Measurements from ENCODE around the gene PCCA.
"Not testable (repeated sequence)": the region's sequence is repeated elsewhere in the genome, so short reads cannot be mapped to it uniquely, and the experiment has no call there.

Gene PCCA

GRCh38 chr13:100090861-100091260 is 2.0 kb downstream of the PCCA start:
- no peaks in the 10 kb centered on the region for H3K9me3 ChIP-seq
- TF ChIP-seq, protein P1, sequence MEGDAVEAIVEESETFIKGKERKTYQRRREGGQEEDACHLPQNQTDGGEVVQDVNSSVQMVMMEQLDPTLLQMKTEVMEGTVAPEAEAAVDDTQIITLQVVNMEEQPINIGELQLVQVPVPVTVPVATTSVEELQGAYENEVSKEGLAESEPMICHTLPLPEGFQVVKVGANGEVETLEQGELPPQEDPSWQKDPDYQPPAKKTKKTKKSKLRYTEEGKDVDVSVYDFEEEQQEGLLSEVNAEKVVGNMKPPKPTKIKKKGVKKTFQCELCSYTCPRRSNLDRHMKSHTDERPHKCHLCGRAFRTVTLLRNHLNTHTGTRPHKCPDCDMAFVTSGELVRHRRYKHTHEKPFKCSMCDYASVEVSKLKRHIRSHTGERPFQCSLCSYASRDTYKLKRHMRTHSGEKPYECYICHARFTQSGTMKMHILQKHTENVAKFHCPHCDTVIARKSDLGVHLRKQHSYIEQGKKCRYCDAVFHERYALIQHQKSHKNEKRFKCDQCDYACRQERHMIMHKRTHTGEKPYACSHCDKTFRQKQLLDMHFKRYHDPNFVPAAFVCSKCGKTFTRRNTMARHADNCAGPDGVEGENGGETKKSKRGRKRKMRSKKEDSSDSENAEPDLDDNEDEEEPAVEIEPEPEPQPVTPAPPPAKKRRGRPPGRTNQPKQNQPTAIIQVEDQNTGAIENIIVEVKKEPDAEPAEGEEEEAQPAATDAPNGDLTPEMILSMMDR (IDR thresholded peaks at IDR 0.05) = no peak
- intact Hi-C loops (cut with DNase I; ENCODE audit: low total_unique reads) = no loop called here
- H3K4me1 ChIP-seq = peaks cover 0 to 26% (median 19%) of the 10 kb centered on the region in 4 donors
- DNase-seq = no peak
- peaks cover 0 to 6% (median 0%) of the 10 kb centered on the region in 3 donors for H3K36me3 ChIP-seq
- no peaks in the 10 kb centered on the region for H3K27me3 ChIP-seq
- H3K27ac ChIP-seq = no peak overlapping the region
- H3K4me3 ChIP-seq = no peak overlapping the region

GRCh38 chr13:100091391-100091790 is 2.5 kb downstream of the PCCA start:
- Histone ChIP-seq H3K36me3 (peaks cover 0 to 6% (median 0%) of the 10 kb centered on the region in 3 donors), H3K27me3 (no peaks in the 10 kb centered on the region), H3K9me3 (no peaks in the 10 kb centered on the region), H3K4me1 (peaks cover 0 to 26% (median 19%) of the 10 kb centered on the region in 4 donors), H3K4me3 (no peak overlapping the region), H3K27ac (no peak overlapping the region)
- TF ChIP-seq, protein P1 (IDR thresholded peaks at IDR 0.05) = no peak
- no peak for DNase-seq
- intact Hi-C loops (cut with DNase I; ENCODE audit: low total_unique reads) = no loop called here

DNA sequence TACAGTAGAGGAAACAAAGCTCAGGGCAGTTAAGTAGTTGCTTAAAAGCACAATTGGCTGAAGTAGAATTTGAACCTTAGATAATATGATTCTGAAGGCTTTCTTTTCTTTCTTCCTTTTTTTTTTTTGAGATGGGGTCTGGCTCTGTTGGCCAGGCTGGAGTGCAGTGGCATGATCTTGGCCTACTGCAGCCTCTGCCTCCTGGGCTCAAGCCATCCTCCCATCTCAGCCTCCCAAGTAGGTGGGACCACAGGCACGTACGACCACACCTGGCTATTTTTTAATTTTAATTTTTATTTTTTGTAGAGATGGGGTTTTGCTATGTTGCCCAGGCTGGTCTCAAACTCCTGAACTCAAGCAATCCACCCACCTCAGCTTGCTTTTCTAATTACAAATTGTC is 3.4 kb downstream of the PCCA start:
- H3K27me3 ChIP-seq; intact Hi-C loops (cut with DNase I; ENCODE audit: low total_unique reads); DNase-seq; H3K9me3 ChIP-seq; H3K4me3 ChIP-seq; H3K36me3 ChIP-seq; H3K27ac ChIP-seq: not testable (repeated sequence)
- H3K4me1 ChIP-seq = peaks cover 0 to 26% (median 19%) of the 10 kb centered on the region in 4 donors

- H3K9me3 ChIP-seq = no peaks in the 10 kb centered on the region
- TF ChIP-seq, protein P1 (IDR thresholded peaks at IDR 0.05) = no peak
- intact Hi-C loops (cut with DNase I; ENCODE audit: low total_unique reads) = no loop called here
These were observed 6.6 kb downstream of the PCCA start for GRCh38 chr13:100095498-100095897.

GRCh38 chr13:100096526-100096925 is 7.6 kb downstream of the PCCA start:
- H3K27me3 ChIP-seq = no peaks in the 10 kb centered on the region
- peaks cover 0 to 6% (median 0%) of the 10 kb centered on the region in 3 donors for H3K36me3 ChIP-seq
- no peak overlapping the region for H3K27ac ChIP-seq
- peaks cover 0 to 32% (median 19%) of the 10 kb centered on the region in 4 donors for H3K4me1 ChIP-seq
- intact Hi-C loops (cut with DNase I; ENCODE audit: low total_unique reads) = no loop called here
- no peaks in the 10 kb centered on the region for H3K9me3 ChIP-seq
- TF ChIP-seq, protein P1 (IDR thresholded peaks at IDR 0.05) = no peak
- DNase-seq = no peak
- H3K4me3 ChIP-seq = no peak overlapping the region

More at GRCh38 chr13:100095498-100095897, 6.6 kb downstream of the PCCA start:
- H3K4me1 ChIP-seq = peaks cover 0 to 30% (median 15%) of the 10 kb centered on the region in 4 donors
- peaks cover 0 to 6% (median 0%) of the 10 kb centered on the region in 3 donors for H3K36me3 ChIP-seq
- DNase-seq = no peak
- H3K4me3 ChIP-seq = no peak overlapping the region
- H3K27ac ChIP-seq = no peak overlapping the region
- no peaks in the 10 kb centered on the region for H3K27me3 ChIP-seq

GRCh38 chr13:100097821-100098220 is 8.9 kb downstream of the PCCA start:
- intact Hi-C loops (cut with DNase I; ENCODE audit: low total_unique reads) = no loop called here
- H3K4me3 ChIP-seq = no peak overlapping the region

More at GRCh38 chr13:100097821-100098220, 8.9 kb downstream of the PCCA start:
- DNase-seq = no peak
- Histone ChIP-seq H3K36me3 (peaks cover 0 to 6% (median 0%) of the 10 kb centered on the region in 3 donors), H3K9me3 (no peaks in the 10 kb centered on the region), H3K27ac (no peak overlapping the region), H3K4me1 (peaks cover 0 to 29% (median 20%) of the 10 kb centered on the region in 4 donors), H3K27me3 (no peaks in the 10 kb centered on the region)
- TF ChIP-seq, protein P1 (IDR thresholded peaks at IDR 0.05) = no peak
